Neural progenitor cell (in vitro differentiated cells): ENCODE measurements around the gene LRRC8B.

ENCODE experiments used
- EZH2 ChIP-seq: fragments of 200-600 bp; sonication (generic); IDR thresholded peaks from 2 replicates; pipeline ENCODE4 v1.6.1; 2017; ENCODE audit warnings: antibody characterized with exemption, mild to moderate bottlenecking, moderate library complexity
- TF ChIP-seq, protein P1 (sequence below): fragments of 200-600 bp; sonication (generic); IDR thresholded peaks from 2 replicates; pipeline ENCODE4 v1.5.1; 2017; ENCODE audit warnings: antibody characterized with exemption, mild to moderate bottlenecking

DNA sequence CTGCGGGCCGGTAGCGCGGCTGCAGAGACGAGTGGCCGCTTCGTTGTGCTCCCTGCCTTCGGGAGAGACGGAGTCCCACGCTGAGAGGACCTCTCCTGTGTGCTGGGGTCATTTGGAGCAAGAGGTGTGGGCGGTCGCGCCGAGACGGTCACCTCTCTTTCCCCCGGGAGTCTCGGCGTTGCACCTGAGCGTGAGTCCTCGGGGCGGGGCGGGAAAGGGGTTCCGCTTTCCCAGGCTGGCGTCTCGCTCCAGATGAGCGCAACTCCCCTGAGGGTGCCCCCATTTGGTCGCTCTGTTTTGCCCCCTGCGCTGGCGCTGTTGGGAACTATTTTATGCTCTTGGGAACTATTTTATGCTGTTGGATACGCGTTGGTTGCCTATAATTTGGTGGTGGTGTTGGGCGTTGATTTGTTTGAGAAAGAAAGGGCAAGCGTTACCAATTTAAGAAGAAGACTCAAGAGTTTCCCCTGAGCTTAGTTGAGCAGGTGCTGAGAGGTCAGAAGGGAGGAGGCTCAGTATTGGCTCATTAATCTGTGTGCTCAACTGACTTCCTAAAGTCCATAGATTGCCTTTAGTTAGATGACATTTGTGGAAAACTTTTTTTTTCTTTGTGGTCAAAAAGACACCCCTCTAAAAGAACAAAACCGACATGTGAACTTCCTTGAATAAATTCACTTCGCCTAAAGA lies 683 bp downstream of the LRRC8B start:
- no peak for TF ChIP-seq EZH2
- TF ChIP-seq, protein P1, sequence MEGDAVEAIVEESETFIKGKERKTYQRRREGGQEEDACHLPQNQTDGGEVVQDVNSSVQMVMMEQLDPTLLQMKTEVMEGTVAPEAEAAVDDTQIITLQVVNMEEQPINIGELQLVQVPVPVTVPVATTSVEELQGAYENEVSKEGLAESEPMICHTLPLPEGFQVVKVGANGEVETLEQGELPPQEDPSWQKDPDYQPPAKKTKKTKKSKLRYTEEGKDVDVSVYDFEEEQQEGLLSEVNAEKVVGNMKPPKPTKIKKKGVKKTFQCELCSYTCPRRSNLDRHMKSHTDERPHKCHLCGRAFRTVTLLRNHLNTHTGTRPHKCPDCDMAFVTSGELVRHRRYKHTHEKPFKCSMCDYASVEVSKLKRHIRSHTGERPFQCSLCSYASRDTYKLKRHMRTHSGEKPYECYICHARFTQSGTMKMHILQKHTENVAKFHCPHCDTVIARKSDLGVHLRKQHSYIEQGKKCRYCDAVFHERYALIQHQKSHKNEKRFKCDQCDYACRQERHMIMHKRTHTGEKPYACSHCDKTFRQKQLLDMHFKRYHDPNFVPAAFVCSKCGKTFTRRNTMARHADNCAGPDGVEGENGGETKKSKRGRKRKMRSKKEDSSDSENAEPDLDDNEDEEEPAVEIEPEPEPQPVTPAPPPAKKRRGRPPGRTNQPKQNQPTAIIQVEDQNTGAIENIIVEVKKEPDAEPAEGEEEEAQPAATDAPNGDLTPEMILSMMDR = no peak
